GM12878 (cell line): ENCODE results near the gene OSBPL3. TPM values are rescaled to one million over a fixed set of nuclear protein-coding genes. Genes with fewer than 3 reads are reported as not detected.

Experiments used
- ATAC-seq: fragments of 200-7000 bp; cut with Tn5 transposase; 3 replicates; pipeline ENCODE4 v1.9.1; 2020; ENCODE audit warnings: mild to moderate bottlenecking, moderate library complexity
- BruUV-seq: library from RNA; stranded (reverse); fragments of 400-500 nt; replicated peaks from 2 replicates; lab custom pipeline; 2021; lab: Mats Ljungman, UMichigan
- CTCF ChIA-PET: fragments of 300-600 bp; sonication (Branson Sonifier 250); formaldehyde crosslinking; extraction: SDS; loops from one replicate; lab custom pipeline; 2021; ENCODE audit warnings: inconsistent platforms; lab: Yijun Ruan, JAX
- POLR2A ChIA-PET: fragments of 350-600 bp; formaldehyde crosslinking; extraction: SDS; loops from one replicate; lab custom pipeline; 2021; ENCODE audit warnings: inconsistent platforms; lab: Charles Lee
- RAD21 ChIA-PET: fragments of 300-600 bp; sonication (Branson Sonifier 250); formaldehyde crosslinking; loops from one replicate; lab custom pipeline; 2023; ENCODE audit warnings: antibody characterized with exemption; ENCODE audit not compliant: unreplicated experiment; lab: Charles Lee
- SMC1A ChIA-PET: fragments of 300-600 bp; sonication (Branson Sonifier 250); formaldehyde crosslinking; loops from one replicate; lab custom pipeline; 2023; ENCODE audit not compliant: unreplicated experiment, uncharacterized antibody; lab: Charles Lee
- DNase-seq: peaks from one replicate; pipeline ENCODE4 v3.0.0-alpha.2; 2011; ENCODE audit warnings: low read depth, low spot score
- FAIRE-seq: peaks from 3 replicates; lab custom pipeline; 2011; peaks lifted over from hg19 to GRCh38; lab: Jason Lieb, UNC
- H2AFZ ChIP-seq: 2 replicates; pipeline ENCODE4 v1.6.0; 2011; ENCODE audit warnings: low read depth, low read length, control low read depth; ENCODE audit not compliant: control insufficient read depth
- H3K27ac ChIP-seq: 2 replicates; pipeline ENCODE4 v1.5.1; 2011; ENCODE audit warnings: control low read depth; ENCODE audit not compliant: control insufficient read depth, insufficient read depth
- H3K27me3 ChIP-seq, 2 experiments: replicated peaks in 1 of 2; 2 replicates each; pipeline versions ENCODE4 v1.6.0 to v1.6.1; 2011; ENCODE audit warnings: low read length in 1 of 2; ENCODE audit not compliant: control insufficient read depth in 2 of 2, insufficient read depth in 2 of 2
- H3K36me3 ChIP-seq, 2 experiments: 2 replicates each; pipeline ENCODE4 v1.5.1; 2011; ENCODE audit warnings: low read length in 1 of 2; ENCODE audit not compliant: control insufficient read depth in 2 of 2, insufficient read depth in 2 of 2
- H3K4me1 ChIP-seq: 2 replicates; pipeline ENCODE4 v1.6.1; 2011; ENCODE audit warnings: mild to moderate bottlenecking, low read length, moderate library complexity, mixed read lengths; ENCODE audit not compliant: control insufficient read depth, insufficient read depth
- H3K4me2 ChIP-seq: 2 replicates; pipeline ENCODE4 v1.6.0; 2011; ENCODE audit warnings: control low read depth; ENCODE audit not compliant: control insufficient read depth, insufficient read depth
- H3K4me3 ChIP-seq: fragments of 200-600 bp; sonication (generic); 2 replicates; pipeline ENCODE4 v1.5.1; 2016
- H3K79me2 ChIP-seq: 2 replicates; pipeline ENCODE4 v1.6.0; 2011; ENCODE audit warnings: low read length; ENCODE audit not compliant: control insufficient read depth, insufficient read depth
- H3K9ac ChIP-seq: 2 replicates; pipeline ENCODE4 v1.8.0; 2011; ENCODE audit warnings: low read length, control low read depth, mixed read lengths; ENCODE audit not compliant: control insufficient read depth, insufficient read depth
- H3K9me3 ChIP-seq: replicated peaks from 3 replicates; pipeline ENCODE4 v1.5.1; 2011; ENCODE audit warnings: mild to moderate bottlenecking, low read length; ENCODE audit not compliant: control insufficient read depth, insufficient read depth
- H4K20me1 ChIP-seq: 2 replicates; pipeline ENCODE4 v1.6.0; 2011; ENCODE audit not compliant: control insufficient read depth, insufficient read depth
- FOS ChIP-seq: IDR thresholded peaks from 3 replicates; pipeline ENCODE4 v1.6.1; 2011; ENCODE audit warnings: borderline replicate concordance; ENCODE audit not compliant: insufficient read length; ENCODE audit errors: extremely low read depth
- FOXK2 ChIP-seq: fragments of 450-650 bp; IDR thresholded peaks from 2 replicates; pipeline ENCODE4 v1.6.1; 2017; ENCODE audit warnings: mild to moderate bottlenecking, moderate library complexity
- KDM1A ChIP-seq: fragments of 200-600 bp; sonication (generic); IDR thresholded peaks from 2 replicates; pipeline ENCODE4 v1.6.1; 2016; ENCODE audit warnings: borderline replicate concordance
- MTA3 ChIP-seq: IDR thresholded peaks from 2 replicates; pipeline ENCODE4 v1.6.1; 2012; ENCODE audit warnings: low read length, inconsistent platforms, borderline replicate concordance
- POLR2AphosphoS2 ChIP-seq: IDR thresholded peaks from 2 replicates; pipeline ENCODE4 v1.6.1; 2011; ENCODE audit warnings: low read depth, mild to moderate bottlenecking, low read length, improper control_type of control experiment, moderate library complexity
- RAD21 ChIP-seq: IDR thresholded peaks from 2 replicates; pipeline ENCODE4 v1.6.1; 2011; ENCODE audit warnings: mild to moderate bottlenecking, low read depth, low read length, moderate library complexity; ENCODE audit not compliant: insufficient read depth
- RUNX3 ChIP-seq: IDR thresholded peaks from 2 replicates; pipeline ENCODE4 v1.6.1; 2012; ENCODE audit warnings: low read length, inconsistent platforms
- TCF7 ChIP-seq: IDR thresholded peaks from 2 replicates; pipeline ENCODE4 v1.6.1; 2014; ENCODE audit warnings: antibody characterized with exemption, borderline replicate concordance
- WGBS: methylation state at CpG from one replicate; pipeline ENCODE4 v1.1.6; 2016; ENCODE audit warnings: low lambda C conversion rate; ENCODE audit not compliant: insufficient replicate concordance, insufficient coverage; ENCODE audit errors: missing lambda C conversion rate; 5-methylcytosine and 5-hydroxymethylcytosine counted together
- in situ Hi-C: fragments of 300-500 bp; cut with MboI; formaldehyde crosslinking; loops from 9 replicates; pipeline ENCODE4 v1.14.3; 2018; ENCODE audit warnings: mixed read lengths
- intact Hi-C: fragments of 100-400 bp; cut with micrococcal nuclease; formaldehyde crosslinking; loops from one replicate; pipeline ENCODE4 v1.14.2; 2022; ENCODE audit not compliant: unreplicated experiment
- polyA plus RNA-seq, 11 experiments: library from polyadenylated mRNA; depleted of rRNA in 4 of 11; unstranded in 6 of 11; stranded (reverse) in 5 of 11; fragments of >200 nt; fragmentation: Nextera tagmentation in 4 of 11; fragmentation: Illumina TruSeq in 1 of 11; extraction: Ambion mirVana in 4 of 11; extraction: Trizol in 1 of 11; gene quantifications; 1 replicate in 1 of 11; 2 replicates in 10 of 11; pipeline versions ENCODE4 v1.2.1 to v1.2.3, GENCODE V29; 2011 to 2016; ENCODE audit warnings: inconsistent platforms in 2 of 11, missing spikeins in 2 of 11, low read depth in 1 of 11
- total RNA-seq, 4 experiments: library from RNA; depleted of rRNA in 3 of 4; stranded (reverse); fragments of >200 nt in 3 of 4; fragmentation: Illumina TruSeq in 1 of 4; extraction: Trizol in 1 of 4; gene quantifications; 2 replicates each; pipeline versions ENCODE4 v1.2.1 to v1.2.3, GENCODE V29; 2013 to 2021
- TF ChIP-seq, protein P1 (sequence below): fragments of 450-650 bp; IDR thresholded peaks from 2 replicates; pipeline ENCODE4 v1.6.1; 2017; ENCODE audit warnings: low read depth, mild to moderate bottlenecking, moderate library complexity

The OSBPL3 gene
- total and polyA plus RNA-seq, 10 of the 15 experiments (the other 5 are each of a cell fraction or from before 2014, with no cell fraction given) = 6.1 to 46.6 (median 27.0) TPM

DNA sequence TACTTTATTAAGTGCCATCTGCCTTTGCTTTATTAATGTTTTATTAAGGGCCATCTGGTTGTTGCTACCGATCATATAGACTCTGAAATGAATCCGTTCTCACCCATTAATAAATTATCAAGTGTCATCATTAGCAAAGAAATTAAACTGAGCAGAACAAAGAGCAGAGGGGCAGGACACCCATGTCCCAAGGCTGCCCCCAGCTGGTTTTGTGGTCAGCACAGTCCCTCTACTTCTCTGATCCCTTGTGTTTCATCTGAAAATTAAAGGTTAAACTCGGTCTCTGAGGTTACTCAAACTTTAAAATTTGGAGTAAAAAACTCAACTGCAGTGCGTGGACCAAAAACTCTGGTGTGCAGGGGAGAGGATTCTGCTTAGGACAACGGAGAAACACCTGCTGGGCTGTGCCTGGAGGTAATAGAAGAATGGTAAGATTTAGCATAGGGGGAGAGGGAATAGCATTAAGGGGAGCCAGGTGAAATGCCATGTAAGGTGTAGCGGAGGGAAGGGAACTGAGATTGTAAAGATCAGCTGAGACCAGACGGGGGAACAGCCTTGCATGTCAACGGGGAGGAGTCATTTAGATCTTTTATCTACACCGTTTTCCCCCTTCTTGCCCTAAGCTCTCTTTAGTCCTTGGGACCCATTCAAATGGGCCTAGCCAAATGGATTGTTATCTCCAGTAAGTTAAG lies 212.0 kb downstream of the OSBPL3 start:
- Histone ChIP-seq H3K79me2 (no peaks in the 10 kb centered on the region), H3K27me3 (no peaks in the 10 kb centered on the region), H3K9me3 (no peaks in the 10 kb centered on the region; the same call in 1 of the 3 replicates), H3K4me3 (no peak overlapping the region), H4K20me1 (no peaks in the 10 kb centered on the region), H3K27ac (no peak overlapping the region), H3K4me1 (peaks cover 23% of the 10 kb centered on the region), H3K9ac (no peak overlapping the region), H3K4me2 (no peak overlapping the region), H3K36me3 (no peaks in the 10 kb centered on the region), H2AFZ (no peak overlapping the region; the same call in 1 of the 2 replicates)
- no TSS peak for BruUV-seq
- ChIA-PET CTCF (interaction anchor here (1.0 to 1.2 kb wide), 2 partner anchors 170 to 221 kb away, joined by 3 to 5 read pairs; no protein-coding TSS in a partner anchor), RAD21 (interaction anchor here (0.8 kb wide), 1 partner anchor 9 kb away, joined by 4 read pairs; no protein-coding TSS in a partner anchor), POLR2A (no interaction called here), SMC1A (interaction anchor here (1.3 to 2.3 kb wide), 3 partner anchors 10 to 12 kb away, joined by 4 to 5 read pairs (median 4); no protein-coding TSS in a partner anchor)
- ATAC-seq = peak; percentile 23; the same call in 1 of the 3 replicates
- in situ Hi-C loops (no loop called here), intact Hi-C loops (no loop called here)
- no peak for DNase-seq
- FAIRE-seq = no peak
- TF ChIP-seq, protein P1, sequence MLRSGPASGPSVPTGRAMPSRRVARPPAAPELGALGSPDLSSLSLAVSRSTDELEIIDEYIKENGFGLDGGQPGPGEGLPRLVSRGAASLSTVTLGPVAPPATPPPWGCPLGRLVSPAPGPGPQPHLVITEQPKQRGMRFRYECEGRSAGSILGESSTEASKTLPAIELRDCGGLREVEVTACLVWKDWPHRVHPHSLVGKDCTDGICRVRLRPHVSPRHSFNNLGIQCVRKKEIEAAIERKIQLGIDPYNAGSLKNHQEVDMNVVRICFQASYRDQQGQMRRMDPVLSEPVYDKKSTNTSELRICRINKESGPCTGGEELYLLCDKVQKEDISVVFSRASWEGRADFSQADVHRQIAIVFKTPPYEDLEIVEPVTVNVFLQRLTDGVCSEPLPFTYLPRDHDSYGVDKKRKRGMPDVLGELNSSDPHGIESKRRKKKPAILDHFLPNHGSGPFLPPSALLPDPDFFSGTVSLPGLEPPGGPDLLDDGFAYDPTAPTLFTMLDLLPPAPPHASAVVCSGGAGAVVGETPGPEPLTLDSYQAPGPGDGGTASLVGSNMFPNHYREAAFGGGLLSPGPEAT = no peak
- no peak for TF ChIP-seq POLR2AphosphoS2
- no peak for TF ChIP-seq FOXK2
- no peak for TF ChIP-seq KDM1A
- no peak for TF ChIP-seq RAD21
- TF ChIP-seq RUNX3 = peak; percentile 54
- TF ChIP-seq MTA3 = 0 out of 2 replicates have a peak, but pooled peaks have one; percentile 8
- TF ChIP-seq FOS = no peak
- no peak for TF ChIP-seq TCF7
- 72% methylated on average over 9 of the region's 9 CpGs for WGBS
